Progenitor cell of endocrine pancreas (in vitro differentiated cells): ENCODE data around the gene DBN1. TPM values are rescaled to one million over a fixed set of nuclear protein-coding genes. Genes with fewer than 3 reads are reported as not detected.

Experiments
- DNase-seq: peaks from one replicate; pipeline ENCODE4 v3.0.0; 2021; ENCODE audit warnings: low spot score; ENCODE audit not compliant: unreplicated experiment
- H3K27ac Mint-ChIP-seq: 2 replicates; pipeline ENCODE4 v1.8.0; 2021; ENCODE audit warnings: mild to moderate bottlenecking, moderate library complexity, mixed read lengths
- H3K27me3 Mint-ChIP-seq: 2 replicates; pipeline ENCODE4 v1.8.0; 2021; ENCODE audit warnings: mixed read lengths
- H3K36me3 Mint-ChIP-seq: 2 replicates; pipeline ENCODE4 v1.8.0; 2022; ENCODE audit warnings: mixed read lengths; ENCODE audit not compliant: insufficient read depth
- H3K4me1 Mint-ChIP-seq: 2 replicates; pipeline ENCODE4 v1.8.0; 2021; ENCODE audit warnings: low read depth, mixed read lengths
- H3K4me3 Mint-ChIP-seq: 2 replicates; pipeline ENCODE4 v1.8.0; 2021; ENCODE audit warnings: low read depth, mild to moderate bottlenecking, moderate library complexity, mixed read lengths
- H3K9me3 Mint-ChIP-seq: 2 replicates; pipeline ENCODE4 v1.8.0; 2021; ENCODE audit warnings: low read depth, mixed read lengths
- CTCF ChIP-seq: fragments of 200-600 bp; sonication (generic); IDR thresholded peaks from one replicate; pipeline ENCODE4 v1.5.0; 2021; ENCODE audit warnings: antibody characterized with exemption, mild to moderate bottlenecking; ENCODE audit not compliant: unreplicated experiment
- total RNA-seq: library from RNA; stranded (reverse); gene quantifications from 2 replicates; pipeline ENCODE4 v1.2.1, GENCODE V29; 2021

The DBN1 gene
- total RNA-seq, 1 donor from 2014 or later, result 396 TPM

- H3K36me3 Mint-ChIP-seq, result peaks cover 5% of the 10 kb centered on the region
- H3K4me3 Mint-ChIP-seq, result peak overlapping the region; percentile 76
- H3K4me1 Mint-ChIP-seq, result peaks cover 16% of the 10 kb centered on the region
- peak; percentile 72 for DNase-seq
- peaks cover 28% of the 10 kb centered on the region for H3K27me3 Mint-ChIP-seq
- H3K27ac Mint-ChIP-seq, result peak overlapping the region; percentile 95
- TF ChIP-seq CTCF, result no peak
- H3K9me3 Mint-ChIP-seq, result no peaks in the 10 kb centered on the region
Observed at GRCh38 chr5:177496727-177497291, 23.4 kb upstream of the DBN1 start.

- H3K9me3 Mint-ChIP-seq, result no peaks in the 10 kb centered on the region
- peaks cover 16% of the 10 kb centered on the region for H3K4me1 Mint-ChIP-seq
- peak; percentile 53 for TF ChIP-seq CTCF
- peak overlapping the region; percentile 95 for H3K27ac Mint-ChIP-seq
- peaks cover 28% of the 10 kb centered on the region for H3K27me3 Mint-ChIP-seq
- peak overlapping the region; percentile 76 for H3K4me3 Mint-ChIP-seq
- peaks cover 6% of the 10 kb centered on the region for H3K36me3 Mint-ChIP-seq
- DNase-seq, result no peak
Observed at GRCh38 chr5:177496070-177496726, 22.8 kb upstream of the DBN1 start.

- Mint-ChIP-seq H3K27me3 (peaks cover 26% of the 10 kb centered on the region), H3K4me1 (peaks cover 14% of the 10 kb centered on the region), H3K4me3 (peak overlapping the region; percentile 76), H3K36me3 (peaks cover 8% of the 10 kb centered on the region), H3K9me3 (no peaks in the 10 kb centered on the region), H3K27ac (peak overlapping the region; percentile 95)
- no peak for DNase-seq
- no peak for TF ChIP-seq CTCF
Observed at GRCh38 chr5:177495243-177496060, 22.0 kb upstream of the DBN1 start.

- Mint-ChIP-seq H3K9me3 (no peaks in the 10 kb centered on the region), H3K4me3 (no peak overlapping the region), H3K27me3 (peaks cover 18% of the 10 kb centered on the region), H3K27ac (no peak overlapping the region), H3K4me1 (peaks cover 14% of the 10 kb centered on the region), H3K36me3 (peaks cover 10% of the 10 kb centered on the region)
- peak; percentile 18 for TF ChIP-seq CTCF
- DNase-seq, result no peak
Observed at GRCh38 chr5:177494346-177495195, 21.1 kb upstream of the DBN1 start.
